ENCODE measurements around the gene PATZ1.
"Not testable (repeated sequence)": the region's sequence is repeated elsewhere in the genome, so short reads cannot be mapped to it uniquely, and the experiment has no call there.

PATZ1 gene

DNA sequence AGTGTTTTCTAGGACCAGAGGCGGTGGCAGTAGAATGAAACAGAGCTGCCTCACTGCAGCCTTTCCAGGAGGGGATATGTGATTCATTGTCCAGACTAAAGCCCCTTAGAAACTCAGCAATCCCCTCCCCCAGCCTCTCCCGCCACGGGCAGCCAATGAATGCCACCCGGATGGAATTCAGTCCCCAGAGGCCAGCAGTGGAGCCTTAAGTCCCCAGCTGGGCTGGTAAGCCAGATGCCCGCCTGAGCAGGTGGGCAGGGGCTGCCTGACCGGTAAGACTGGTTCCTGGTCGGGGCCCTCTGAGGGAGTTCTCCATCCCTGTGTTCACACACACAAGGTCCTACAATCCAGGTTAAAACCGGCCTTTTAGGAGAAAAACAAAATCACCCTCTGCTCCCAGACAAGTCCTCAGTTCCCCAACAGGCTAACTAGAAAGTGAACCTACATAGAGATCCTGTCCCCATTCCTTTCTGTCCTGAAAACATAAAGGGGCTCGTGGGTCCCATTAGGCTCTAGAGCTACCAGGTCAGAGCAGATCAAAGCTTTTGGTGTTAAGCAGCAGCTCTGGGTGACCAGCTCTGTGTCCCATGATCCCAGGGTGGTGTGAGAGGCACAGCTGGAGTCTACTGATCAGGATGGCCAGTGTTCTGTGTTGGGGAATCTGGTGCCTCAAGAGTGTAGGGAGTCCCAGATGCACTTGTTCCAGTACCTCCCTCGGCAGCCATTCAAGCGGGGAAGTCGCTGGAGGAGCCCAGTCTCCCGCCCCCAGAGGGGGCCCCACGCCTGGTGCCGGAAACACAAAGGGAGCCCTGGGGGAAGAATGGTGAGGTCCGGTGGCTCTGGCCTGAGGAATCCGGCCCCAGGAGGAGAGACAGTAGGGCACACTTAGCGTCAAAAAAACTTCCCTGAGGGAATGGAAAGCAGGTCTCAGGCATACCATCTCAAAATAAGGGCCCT, 2.6 kb downstream of the PATZ1 start:
- no peak for DNase-seq

DNA sequence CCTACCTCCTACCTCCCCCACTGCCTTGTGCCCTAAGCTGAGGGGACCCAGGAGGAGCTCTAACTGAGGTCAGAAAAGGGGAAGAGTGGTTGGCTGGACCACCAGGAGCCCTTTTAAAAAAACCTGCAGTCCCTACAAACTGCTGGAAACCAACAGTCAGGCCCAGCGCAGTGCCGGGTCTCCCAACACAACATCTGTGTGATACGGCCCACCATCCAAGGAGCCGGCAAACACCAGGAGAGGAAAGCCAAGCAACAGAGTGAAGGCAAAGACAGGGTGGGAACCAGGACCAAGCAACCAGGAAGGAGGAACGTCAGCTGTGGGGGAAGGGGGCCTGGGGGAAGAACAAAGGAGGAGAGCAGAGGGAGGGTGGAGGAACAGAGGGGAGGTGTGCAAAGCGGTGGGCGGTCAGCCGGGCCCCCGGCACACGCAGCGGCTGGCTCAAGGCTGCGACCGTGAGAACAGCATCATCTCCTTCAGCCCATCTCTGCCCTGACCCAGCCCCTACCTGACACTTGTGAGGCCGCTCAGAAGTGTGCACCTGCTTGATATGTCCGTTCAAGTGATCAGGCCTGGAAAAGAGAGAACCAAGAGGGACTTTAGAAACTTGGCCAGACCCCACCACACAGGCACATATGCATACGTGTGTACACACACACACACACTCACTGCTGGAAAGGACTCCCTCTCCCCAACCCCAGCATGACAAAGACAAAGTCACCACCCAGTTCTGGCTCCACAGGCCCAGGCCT, 3.6 kb downstream of the PATZ1 start:
- DNase-seq = no peak

DNA sequence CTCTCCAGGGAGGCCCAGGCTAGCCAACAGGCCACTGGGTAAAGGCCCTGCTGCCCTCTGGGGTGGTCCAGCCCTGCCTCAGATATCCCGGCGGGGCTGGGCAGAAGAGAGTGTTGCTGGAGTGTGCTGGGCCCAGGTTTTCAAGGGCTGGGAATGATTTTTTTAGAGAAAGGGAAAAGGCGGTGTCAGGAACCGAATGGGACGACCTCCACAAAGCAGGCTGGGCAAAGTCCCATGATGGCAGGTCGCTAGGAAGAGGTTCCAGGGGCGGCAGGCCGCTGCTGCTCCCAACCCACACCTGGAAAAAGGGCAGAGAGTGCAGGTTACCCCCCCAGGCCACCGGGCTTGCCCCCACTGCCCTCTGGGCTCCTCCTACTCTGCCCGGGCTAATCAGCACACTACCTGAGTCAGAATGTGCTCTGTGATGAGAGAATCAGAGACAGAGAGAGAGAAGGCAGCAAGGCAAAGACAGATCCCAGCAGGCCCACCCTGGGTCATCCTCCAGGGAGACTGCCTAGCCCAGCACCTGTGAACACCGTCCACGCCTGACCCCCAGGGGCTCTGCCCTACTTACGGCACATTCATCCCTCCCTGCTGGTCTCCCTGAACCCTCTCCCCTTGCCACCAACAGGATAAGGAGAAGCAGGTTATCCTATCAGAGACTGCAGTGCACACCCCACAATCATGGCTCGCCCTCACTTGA, 4.6 kb downstream of the PATZ1 start:
- DNase-seq = no peak

DNA sequence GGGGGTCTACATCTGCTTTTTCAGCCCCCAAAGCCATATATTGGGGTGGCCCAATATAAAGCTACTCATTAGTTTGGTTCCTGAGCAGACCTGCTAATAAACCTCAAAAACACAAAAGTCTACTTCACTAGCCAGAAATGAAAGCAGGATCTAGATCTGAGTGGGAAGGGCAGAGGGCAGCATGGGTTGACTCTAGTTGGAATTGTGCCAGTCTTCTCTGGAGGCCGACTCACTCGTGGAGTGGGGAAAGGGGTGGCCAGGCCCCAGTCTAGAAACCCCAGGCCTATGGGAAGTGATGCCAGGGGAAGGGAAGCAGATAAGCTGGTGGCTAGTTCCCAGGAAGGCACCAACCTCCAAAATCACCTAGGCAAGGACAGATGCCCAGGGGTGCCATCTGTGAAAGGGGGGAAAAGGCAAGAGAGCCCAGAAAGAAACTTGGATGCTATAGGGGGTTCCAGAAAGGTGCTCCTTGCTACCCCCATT, 5.3 kb downstream of the PATZ1 start:
- no peak for DNase-seq

DNA sequence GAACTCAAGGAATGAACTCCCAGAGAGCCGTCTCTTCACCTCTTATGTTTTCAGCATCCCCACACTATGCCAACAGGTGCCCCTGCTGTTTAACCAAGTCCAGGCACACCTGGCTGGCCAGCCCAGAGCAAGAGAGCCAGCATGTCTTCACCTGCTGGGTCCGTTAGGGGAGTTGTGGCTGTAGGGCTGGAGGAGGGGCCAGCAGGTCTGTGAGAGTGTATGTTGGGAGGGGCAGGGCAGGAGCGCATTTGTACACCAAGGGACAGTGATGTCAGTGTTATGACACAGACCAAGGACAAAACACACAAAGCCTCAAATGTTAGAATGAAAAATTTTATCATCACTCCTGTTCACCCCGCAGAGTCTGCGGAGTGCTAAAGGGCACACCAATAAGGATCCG, 5.8 kb downstream of the PATZ1 start:
- DNase-seq = no peak

DNA sequence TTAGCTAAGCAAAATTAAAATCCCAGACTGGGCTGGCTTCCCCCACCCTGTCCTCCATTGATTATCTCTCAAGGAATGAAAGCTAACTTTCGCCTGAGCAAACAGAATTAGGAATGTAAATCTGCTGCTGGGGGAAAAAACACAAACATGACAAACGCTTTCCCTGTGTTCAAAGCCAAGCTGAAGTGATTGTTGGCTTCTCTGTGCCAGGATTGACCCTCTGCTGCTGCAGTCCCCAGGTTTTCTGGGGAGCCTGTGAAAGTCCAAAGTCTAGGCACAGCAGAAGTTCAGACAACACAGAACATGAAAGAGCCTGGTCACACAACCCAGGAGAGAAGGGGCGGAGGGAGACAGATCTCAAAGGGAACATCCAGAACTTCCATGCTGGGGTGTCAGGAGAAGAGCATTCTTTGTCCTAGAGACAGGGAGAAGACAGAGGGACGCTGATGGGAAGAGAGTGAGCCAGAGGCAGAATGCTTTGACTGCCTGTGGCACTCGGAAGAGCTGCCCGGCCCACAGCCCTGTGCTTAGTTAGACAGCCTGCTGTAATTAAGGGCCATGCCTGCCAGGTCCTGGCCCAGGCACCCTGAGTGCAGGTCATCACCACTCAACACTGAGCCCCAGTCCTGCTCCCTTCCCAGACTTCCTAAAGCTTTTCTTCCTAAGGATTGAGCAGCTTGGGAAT, 6.9 kb downstream of the PATZ1 start:
- DNase-seq = no peak

DNA sequence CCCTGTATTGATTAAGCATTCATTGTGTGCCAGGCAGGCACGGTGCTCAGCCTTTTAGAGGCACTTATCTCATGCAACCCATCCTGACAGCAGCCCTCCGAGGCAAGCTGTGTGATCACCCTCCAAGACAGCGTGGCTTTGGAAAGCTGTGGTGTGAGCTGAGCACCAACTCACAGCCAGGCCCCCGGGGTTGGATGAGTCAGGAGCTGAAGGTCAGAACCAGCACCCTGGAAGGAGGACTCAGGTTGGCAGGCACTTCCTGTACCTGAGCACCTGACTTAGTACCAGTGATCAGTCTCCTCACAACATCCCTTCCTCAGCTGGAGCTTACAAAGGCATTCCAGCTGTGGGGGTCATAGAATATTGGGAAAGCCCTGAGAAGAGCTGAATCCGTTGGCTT, 9.0 kb downstream of the PATZ1 start:
- DNase-seq = no peak

DNA sequence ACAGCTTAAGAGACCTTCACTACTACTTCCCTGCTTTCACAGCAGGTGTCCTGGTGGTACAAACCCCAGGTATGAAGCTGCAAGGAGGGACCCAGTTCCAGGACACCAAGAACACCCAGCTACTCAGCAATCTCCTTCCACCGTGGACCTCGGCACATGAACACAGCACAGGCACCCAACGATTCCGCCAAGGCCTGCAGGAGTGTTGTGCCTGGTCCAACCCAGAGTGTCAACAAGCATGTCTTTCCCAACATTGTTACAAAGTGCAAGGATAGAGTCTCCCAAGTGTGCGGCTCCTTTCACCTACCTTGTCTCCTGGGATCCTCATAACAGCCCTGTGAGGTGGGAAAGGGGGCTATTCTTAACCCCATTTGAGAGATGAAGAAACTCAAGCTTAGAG, 11.8 kb downstream of the PATZ1 start:
- DNase-seq = no peak

DNA sequence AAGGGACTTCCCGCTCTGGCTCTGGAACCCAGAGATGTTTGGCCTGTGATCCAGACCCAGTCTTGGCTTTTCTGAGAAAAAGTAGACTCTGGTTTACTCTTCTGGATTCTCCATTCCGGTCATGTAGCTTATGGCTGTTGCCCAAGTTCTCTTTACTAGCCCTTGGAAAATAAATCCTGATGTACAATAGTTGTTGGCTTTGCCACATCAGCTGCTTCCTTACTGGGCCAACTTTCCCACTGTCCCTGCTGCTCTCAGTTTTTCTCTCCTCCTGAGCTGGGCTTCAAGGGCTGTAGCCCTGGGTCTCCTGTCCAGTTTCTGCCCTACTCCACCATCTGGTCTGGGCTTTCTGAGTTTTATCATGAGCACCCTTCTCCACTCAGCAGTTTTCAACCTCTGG, 12.5 kb downstream of the PATZ1 start:
- DNase-seq = no peak

DNA sequence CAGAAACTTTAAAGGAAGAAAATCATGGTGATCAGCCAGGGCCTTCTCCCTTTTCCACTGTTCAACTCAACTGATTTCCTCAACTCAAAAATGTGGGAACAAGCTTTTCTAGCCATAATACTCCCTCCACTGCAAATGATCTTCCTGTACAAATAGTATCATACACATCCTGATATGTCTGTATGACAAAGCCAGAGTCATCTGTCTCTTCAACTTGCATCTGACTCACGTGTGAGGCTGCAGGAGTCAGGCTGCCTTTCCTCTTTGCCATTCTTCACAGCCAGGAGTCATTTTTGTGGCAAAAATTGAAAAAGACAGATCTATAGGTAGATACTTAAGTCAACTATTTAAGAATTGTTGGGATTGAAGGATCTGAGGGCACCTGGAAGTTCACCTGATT, 13.3 kb downstream of the PATZ1 start:
- DNase-seq = no peak

DNA sequence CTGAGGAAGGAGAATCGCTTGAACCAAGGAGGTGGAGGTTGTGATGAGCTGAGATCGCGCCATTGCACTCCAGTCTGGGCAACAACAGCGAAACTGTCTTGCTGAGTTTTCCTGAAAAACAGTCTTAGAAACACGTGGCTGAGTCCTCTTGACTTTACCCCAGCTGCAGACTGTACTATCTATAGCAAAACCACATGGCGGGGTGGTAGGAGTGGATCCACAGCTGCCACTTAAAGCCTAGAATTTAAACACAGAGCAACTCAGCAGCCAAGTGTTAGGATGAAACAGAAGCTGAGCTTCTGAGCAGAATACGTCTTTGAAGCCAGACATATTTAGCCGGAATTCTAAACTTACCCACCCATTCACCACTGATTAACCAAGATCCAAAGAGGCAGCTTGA, 14.1 kb downstream of the PATZ1 start:
- DNase-seq = no peak

DNA sequence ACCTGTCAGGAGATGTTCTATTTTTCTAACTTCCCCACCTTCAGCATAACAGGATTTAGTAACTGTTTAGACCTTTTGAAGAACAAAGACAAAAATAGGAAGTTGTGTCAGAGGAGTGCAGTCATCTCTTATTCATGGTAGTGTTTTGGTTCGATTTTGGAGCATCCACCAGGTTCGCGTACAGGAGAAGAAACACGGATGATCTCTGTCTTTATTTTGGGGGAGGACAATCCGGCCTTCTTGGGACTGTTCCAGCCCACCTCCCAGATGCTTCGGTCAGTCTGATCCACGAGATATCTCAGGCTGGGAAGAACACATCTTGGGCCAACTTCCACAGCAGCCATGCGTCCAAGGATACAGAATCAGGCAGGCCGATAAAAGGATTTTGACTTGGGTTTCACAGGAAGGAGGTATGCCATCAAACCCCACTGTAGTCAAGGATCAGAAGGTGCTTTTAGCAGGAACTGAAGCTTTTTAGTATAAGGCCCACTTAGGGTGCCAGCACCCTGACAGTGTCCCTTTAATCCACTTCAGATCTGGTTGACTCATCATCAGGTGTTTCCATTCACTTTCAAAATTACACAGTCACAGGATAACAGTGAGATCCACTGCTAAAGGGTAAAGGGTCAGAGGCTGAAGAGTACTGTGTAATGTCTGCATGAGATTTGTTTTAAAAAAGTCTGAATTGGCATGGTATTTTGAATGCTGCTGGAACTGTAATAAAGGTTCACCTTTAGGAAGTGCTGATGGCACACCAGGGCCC, 16.5 kb downstream of the PATZ1 start:
- no peak for DNase-seq

DNA sequence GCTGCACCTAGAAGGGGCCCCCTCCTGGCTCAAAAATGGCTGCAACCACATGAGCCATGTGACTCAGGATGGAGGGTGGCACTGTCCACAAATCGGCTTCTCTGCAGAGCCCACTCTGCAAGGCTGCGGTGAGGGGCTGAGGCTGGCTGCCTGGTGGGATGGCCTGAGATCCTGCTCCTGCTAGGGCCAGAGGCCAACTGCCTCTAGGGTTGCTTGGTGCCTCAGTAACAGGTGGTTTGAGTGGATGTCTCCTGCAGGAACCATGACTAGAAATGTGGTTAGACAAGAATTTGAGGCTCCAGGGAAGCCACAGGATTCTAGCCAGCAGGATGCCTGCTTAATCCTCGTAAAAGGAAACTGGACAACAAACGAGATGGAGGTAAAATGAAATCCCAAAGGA, 17.1 kb downstream of the PATZ1 start:
- DNase-seq = no peak

DNA sequence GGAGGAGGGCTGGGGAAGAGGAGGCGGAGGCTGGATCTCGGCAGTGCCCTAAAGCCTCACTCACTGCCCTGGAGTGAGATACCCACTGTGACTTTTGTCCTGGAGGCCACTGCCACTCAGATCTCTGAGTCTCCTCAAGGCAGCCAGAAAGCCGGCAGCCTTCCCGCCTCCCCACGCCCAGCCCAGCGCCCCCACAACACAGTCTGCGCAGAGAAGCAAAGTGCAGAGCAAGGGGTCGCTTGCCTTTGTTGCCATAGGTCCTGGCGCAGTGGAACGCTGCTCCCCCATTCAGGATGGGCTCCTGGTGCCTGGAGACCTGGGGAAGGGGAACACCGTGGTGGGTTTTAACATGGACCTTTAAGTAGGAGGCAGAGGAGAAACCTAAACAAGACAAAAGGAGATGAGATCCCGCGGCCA, 17.6 kb downstream of the PATZ1 start:
- no peak for DNase-seq

DNA sequence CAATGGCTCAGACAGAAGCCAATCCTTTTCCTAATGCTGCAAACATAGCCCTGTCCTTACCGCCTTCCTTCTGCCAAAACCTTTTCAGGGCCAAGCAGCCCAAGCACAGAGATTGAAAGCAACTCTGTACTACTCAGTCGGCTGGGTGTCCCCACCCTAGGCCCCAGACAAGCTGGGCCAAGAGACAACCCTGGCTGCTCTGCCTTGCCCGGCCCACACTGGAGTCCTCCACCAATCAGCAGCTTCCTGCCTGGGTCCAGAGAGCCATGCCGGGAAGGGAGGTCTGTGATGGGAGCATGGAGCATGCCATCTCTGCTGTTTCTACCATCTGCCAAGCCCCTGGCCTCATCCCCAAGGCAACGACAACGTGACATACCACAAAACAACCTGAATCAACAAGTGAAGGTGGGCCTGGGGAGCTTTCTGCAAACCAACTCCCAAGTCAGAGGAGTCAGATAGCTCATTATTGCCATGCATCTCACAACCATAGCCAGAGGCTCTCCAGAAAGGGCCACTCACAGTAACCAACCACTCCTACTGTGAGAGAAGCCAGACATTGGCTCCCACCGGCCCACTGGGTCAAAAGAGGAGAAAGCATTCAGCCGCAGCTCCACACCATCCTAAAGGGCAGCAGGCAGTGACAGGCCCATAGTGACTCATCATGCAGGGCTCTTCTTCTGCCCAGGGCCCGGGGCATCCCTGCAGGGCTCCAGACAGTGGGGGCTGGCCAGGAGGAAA, 18.2 kb downstream of the PATZ1 start:
- no peak for DNase-seq

DNA sequence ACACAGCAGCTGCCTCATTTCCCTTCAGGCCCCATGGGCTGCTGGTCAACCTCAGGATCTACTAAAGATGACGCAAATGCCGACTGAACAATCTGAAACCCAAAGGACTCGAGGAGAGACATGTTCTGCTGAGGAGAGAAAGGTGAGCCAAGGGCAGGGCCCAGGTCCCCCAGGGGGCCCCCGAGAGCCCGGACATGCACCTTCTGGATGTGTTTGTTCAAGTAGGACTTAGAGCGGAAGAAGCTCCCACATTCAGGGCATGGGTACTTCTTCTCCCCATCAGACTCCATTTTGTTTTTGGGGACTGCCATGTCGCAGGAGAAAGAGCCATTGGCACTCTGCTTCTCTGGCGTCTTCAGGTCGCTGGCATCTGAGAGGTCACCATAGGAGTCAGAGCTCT, 19.3 kb downstream of the PATZ1 start:
- DNase-seq = no peak

DNA sequence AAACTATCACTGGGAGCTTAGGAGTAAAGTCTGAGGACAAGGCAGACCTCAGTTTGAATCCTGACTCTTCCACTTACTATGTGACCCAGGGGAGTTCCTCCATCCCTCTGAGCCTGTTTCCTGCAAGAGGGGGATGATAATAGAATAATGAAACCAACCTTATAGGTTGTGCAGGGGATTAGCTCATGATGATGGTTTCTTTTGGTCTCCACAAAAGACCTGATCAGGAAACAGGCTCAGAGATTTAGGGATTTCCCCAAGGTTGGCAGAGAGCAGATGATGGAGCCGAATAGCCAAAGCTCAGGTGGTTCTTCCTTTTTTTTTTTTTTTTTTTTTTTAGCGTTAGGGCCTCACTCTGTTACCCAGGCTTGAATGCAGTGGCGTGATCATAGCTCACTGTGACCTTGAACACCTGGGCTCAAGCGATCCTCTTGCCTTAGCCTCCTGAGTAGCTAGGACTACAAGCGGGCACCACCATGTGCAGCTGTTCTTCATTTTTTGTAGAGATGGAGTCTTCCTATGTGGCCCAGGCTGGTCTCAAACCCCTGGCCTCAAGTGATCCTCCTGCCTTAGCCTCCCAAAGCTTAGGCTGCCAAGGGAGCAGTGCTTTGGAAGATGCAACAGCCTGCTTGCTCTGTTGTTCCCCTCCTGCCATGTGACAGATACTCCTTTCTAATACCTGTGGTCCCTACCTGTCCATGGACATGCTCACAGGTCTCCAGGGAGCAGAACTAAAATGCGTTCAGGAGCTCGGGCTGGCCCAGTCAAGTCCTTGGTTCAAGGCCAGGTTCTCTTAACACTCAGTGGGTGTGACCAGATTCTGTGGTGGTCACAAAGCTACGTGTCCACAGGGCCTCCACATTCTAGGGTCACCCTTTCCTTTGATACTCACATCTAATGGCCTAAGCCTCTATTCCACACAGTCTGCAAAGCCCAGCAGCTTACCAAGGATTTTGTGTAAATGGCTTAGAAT, 22.3 kb downstream of the PATZ1 start:
- no peak for DNase-seq

DNA sequence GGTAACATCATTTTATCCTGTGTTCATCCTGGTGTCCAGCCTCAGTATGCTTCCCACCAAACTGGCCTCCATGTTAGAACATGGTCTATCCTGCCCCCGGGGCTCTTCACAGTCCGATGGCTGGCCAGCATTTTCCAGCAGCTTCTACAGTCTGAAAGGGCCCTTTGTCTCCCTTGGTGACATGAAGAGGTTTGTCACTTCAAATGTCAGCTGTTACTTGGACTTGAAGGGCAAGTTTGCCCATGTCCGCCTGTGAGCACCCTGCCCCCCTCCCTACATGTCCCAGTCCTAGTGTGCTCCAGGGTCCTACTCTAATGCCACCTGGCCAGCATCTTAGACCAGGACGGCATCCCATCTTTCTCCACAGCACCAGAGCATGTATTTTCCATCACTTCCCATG, 24.7 kb downstream of the PATZ1 start:
- no peak for DNase-seq

DNA sequence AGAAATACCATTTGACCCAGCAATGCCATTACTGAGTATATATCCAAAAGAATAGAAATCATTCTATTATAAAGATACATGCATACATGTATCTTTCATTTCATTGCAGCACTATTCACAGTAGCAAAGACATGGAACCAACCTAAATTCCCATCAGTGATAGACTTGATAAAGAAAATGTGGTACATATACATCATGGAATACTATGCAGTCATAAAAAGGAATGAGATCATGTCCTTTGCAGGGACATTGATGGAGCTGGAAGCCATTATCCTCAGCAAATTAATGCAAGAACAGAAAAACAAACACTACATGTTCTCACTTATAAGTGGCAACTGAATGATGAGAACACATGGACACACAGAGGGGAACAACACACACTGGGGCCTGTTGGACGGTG, 31.9 kb downstream of the PATZ1 start:
- not testable (repeated sequence) for DNase-seq
